ENCODE data around the gene RHBDL1.

DNA sequence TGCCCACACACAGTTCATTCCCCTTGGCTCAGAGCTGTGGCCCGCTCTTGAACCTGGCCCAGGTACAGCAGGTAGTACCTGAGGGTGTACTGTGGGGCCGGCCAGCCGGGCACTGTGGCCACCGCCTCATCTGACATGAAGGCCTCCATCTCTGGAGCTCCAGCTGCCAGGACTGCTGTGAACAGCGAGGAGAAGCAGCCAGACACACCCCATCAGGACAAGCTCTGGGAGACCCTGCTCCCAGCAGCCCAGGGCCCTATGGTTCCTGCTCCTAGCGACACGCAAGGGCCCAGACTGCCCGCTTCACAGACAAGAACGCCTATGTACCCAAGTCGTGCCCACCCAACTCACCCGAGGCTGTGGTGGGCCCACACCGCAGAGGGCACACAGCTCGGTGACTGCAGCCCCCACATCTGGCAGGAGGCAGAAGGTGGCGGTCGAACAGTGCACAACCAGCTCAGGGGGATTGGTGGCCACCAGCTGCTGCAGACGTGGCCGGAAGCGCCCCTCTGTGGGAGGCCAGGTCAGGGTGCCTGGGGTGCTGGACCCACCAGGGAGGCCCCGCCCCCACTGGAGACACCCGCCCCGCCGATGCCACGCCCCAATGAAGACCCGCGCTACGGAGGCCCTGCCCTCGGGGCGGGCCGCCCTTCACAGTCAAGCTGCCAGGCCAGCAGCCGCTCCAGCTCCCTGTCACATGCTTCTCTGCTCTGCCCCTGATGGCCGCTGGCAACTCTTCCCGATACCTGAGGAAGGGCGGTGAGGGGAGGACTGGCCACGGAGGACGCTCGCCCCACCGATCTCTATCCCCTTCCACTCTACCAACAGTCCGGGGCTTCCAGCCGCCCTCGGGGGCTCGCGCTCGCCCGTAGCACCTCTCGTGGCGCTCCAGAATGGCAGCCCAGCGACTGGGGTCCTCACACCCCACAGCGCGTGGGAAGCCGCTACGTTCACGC, 3.7 kb downstream of the RHBDL1 start:
- TF ChIP-seq, protein P1, sequence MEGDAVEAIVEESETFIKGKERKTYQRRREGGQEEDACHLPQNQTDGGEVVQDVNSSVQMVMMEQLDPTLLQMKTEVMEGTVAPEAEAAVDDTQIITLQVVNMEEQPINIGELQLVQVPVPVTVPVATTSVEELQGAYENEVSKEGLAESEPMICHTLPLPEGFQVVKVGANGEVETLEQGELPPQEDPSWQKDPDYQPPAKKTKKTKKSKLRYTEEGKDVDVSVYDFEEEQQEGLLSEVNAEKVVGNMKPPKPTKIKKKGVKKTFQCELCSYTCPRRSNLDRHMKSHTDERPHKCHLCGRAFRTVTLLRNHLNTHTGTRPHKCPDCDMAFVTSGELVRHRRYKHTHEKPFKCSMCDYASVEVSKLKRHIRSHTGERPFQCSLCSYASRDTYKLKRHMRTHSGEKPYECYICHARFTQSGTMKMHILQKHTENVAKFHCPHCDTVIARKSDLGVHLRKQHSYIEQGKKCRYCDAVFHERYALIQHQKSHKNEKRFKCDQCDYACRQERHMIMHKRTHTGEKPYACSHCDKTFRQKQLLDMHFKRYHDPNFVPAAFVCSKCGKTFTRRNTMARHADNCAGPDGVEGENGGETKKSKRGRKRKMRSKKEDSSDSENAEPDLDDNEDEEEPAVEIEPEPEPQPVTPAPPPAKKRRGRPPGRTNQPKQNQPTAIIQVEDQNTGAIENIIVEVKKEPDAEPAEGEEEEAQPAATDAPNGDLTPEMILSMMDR (conservative IDR thresholded peaks at IDR 0.05; ENCODE audit: low read depth, low read length): no peak
- TF ChIP-seq EZH2 (IDR thresholded peaks at IDR 0.05; ENCODE audit: borderline replicate concordance, low read depth, low read length, poor library complexity, severe bottlenecking): no peak
